Mesenchymal stem cell (in vitro differentiated cells and primary cell): Measurements from ENCODE around the gene MAP3K8.

Experiments
- DNase-seq: peaks from one replicate; pipeline ENCODE4 v3.0.0-alpha.2; 2013
- H2AFZ ChIP-seq: one replicate; pipeline ENCODE4 v1.6.1; 2013; ENCODE audit warnings: low read depth, mild to moderate bottlenecking, control low read depth, inconsistent platforms, low read length, moderate library complexity
- H2AK5ac ChIP-seq: 2 replicates; pipeline ENCODE4 v1.6.1; 2013; ENCODE audit warnings: low read length, moderate library complexity, mild to moderate bottlenecking, inconsistent platforms; ENCODE audit not compliant: severe bottlenecking
- H2BK120ac ChIP-seq: one replicate; pipeline ENCODE4 v1.6.1; 2013; ENCODE audit warnings: low read depth, mild to moderate bottlenecking, inconsistent platforms, low read length, moderate library complexity
- H2BK12ac ChIP-seq, 2 experiments: one replicate each; pipeline ENCODE4 v1.6.1; 2013; ENCODE audit warnings: inconsistent platforms in 2 of 2, low read length in 2 of 2, mild to moderate bottlenecking in 2 of 2, moderate library complexity in 2 of 2, control low read depth in 1 of 2
- H2BK15ac ChIP-seq: one replicate; pipeline ENCODE4 v1.6.1; 2013; ENCODE audit warnings: mild to moderate bottlenecking, low read depth, inconsistent platforms; ENCODE audit not compliant: poor library complexity, severe bottlenecking
- H2BK5ac ChIP-seq: 2 replicates; pipeline ENCODE4 v1.6.1; 2013; ENCODE audit warnings: low read depth, mild to moderate bottlenecking, low read length, control low read depth, inconsistent platforms; ENCODE audit not compliant: poor library complexity, severe bottlenecking
- H3K14ac ChIP-seq, 2 experiments: one replicate each; pipeline ENCODE4 v1.6.1; 2013; ENCODE audit warnings: inconsistent platforms in 2 of 2, low read length in 2 of 2, control low read depth in 1 of 2, mild to moderate bottlenecking in 1 of 2, moderate library complexity in 1 of 2
- H3K18ac ChIP-seq, 2 experiments: one replicate each; pipeline ENCODE4 v1.6.1; 2013; ENCODE audit warnings: inconsistent platforms in 2 of 2, low read length in 2 of 2, control low read depth in 1 of 2, low read depth in 1 of 2, mild to moderate bottlenecking in 1 of 2
- H3K23ac ChIP-seq, 2 experiments: one replicate each; pipeline ENCODE4 v1.6.1; 2013; ENCODE audit warnings: inconsistent platforms in 2 of 2, low read length in 2 of 2, mild to moderate bottlenecking in 2 of 2, moderate library complexity in 2 of 2, control low read depth in 1 of 2
- H3K27ac ChIP-seq: 2 replicates; pipeline ENCODE4 v1.5.1; 2013; ENCODE audit warnings: mild to moderate bottlenecking, moderate library complexity, low read length, control low read depth, inconsistent platforms; ENCODE audit not compliant: poor library complexity, severe bottlenecking
- H3K27me3 ChIP-seq, 2 experiments: 2 replicates each; pipeline versions ENCODE4 v1.6.1 to v1.7.0; 2013; ENCODE audit warnings: low read length in 2 of 2, mild to moderate bottlenecking in 2 of 2, moderate library complexity in 2 of 2, control low read depth in 1 of 2, inconsistent platforms in 1 of 2; ENCODE audit not compliant: control insufficient read depth in 1 of 2, insufficient read depth in 1 of 2
- H3K36me3 ChIP-seq, 2 experiments: 2 replicates each; pipeline versions ENCODE4 v1.6.1 to v1.7.0; 2013; ENCODE audit warnings: low read length in 2 of 2, control low read depth in 1 of 2, inconsistent platforms in 1 of 2, low read depth in 1 of 2, mild to moderate bottlenecking in 1 of 2; ENCODE audit not compliant: insufficient read depth in 2 of 2, control insufficient read depth in 1 of 2
- H3K4ac ChIP-seq, 2 experiments: one replicate each; pipeline ENCODE4 v1.6.1; 2013; ENCODE audit warnings: inconsistent platforms in 2 of 2, low read length in 2 of 2, mild to moderate bottlenecking in 2 of 2, moderate library complexity in 2 of 2, control low read depth in 1 of 2, low read depth in 1 of 2
- H3K4me1 ChIP-seq: 2 replicates; pipeline ENCODE4 v1.6.1; 2013; ENCODE audit warnings: low read depth, low read length, control low read depth; ENCODE audit not compliant: control insufficient read depth, insufficient read depth
- H3K4me2 ChIP-seq: 2 replicates; pipeline ENCODE4 v1.6.1; 2013; ENCODE audit warnings: low read length, mild to moderate bottlenecking, inconsistent platforms; ENCODE audit not compliant: poor library complexity, severe bottlenecking
- H3K4me3 ChIP-seq, 2 experiments: 2 replicates each; pipeline versions ENCODE4 v1.5.1 to v1.7.0; 2013; ENCODE audit warnings: low read length in 2 of 2, mild to moderate bottlenecking in 2 of 2, control low read depth in 1 of 2, low read depth in 1 of 2; ENCODE audit not compliant: insufficient read depth in 1 of 2
- H3K79me1 ChIP-seq: replicated peaks from 2 replicates; pipeline ENCODE4 v1.6.1; 2013; ENCODE audit warnings: mild to moderate bottlenecking, control low read depth, low read length, inconsistent platforms; ENCODE audit not compliant: poor library complexity, severe bottlenecking
- H3K9ac ChIP-seq: 2 replicates; pipeline ENCODE4 v1.7.0; 2013; ENCODE audit warnings: mild to moderate bottlenecking, low read length, moderate library complexity
- H3K9me3 ChIP-seq: 2 replicates; pipeline ENCODE4 v1.7.0; 2013; ENCODE audit warnings: mild to moderate bottlenecking, low read length; ENCODE audit not compliant: control insufficient read depth
- H4K8ac ChIP-seq: one replicate; pipeline ENCODE4 v1.6.1; 2013; ENCODE audit warnings: inconsistent platforms, mild to moderate bottlenecking, low read length, moderate library complexity
- H4K91ac ChIP-seq: one replicate; pipeline ENCODE4 v1.6.1; 2013; ENCODE audit warnings: mild to moderate bottlenecking, low read length, inconsistent platforms
- WGBS: methylation state at CpG from one replicate; pipeline ENCODE4 v1.1.7; 2013; ENCODE audit warnings: mixed read lengths; 5-methylcytosine and 5-hydroxymethylcytosine counted together

Gene MAP3K8

DNA sequence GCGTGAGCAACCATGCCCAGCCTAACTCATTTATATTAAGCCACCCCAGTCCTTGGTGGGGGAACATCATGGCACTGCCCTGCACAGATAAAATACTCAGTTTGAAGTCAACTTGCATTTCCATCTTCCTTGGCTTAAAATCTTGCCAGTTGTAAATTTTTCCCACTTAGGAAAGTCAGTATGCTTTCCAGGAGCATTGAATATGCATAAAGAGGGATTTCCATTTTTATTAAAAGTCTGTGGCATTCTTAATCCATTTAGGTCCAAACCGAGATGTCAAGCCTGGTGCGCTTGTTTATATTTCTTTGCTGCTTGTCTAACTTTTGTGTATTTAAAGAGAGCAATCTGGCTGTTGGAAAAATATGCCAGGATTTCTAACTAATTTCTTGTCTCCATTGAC, 26.1 kb downstream of the MAP3K8 start:
- no peaks in the 10 kb centered on the region for H3K27me3 ChIP-seq
- no peak overlapping the region for H2BK12ac ChIP-seq
- 90% methylated on average over 3 of the region's 3 CpGs for WGBS
- H3K9ac ChIP-seq = no peak overlapping the region
- peaks cover 16 to 68% of the 10 kb centered on the region in 2 experiments for H3K36me3 ChIP-seq
- H3K79me1 ChIP-seq = no peaks in the 10 kb centered on the region
- no peak overlapping the region for H3K4me3 ChIP-seq
- no peak overlapping the region for H2BK15ac ChIP-seq
- no peak overlapping the region for H3K4ac ChIP-seq
- H2AK5ac ChIP-seq = no peak overlapping the region
- no peak overlapping the region for H3K4me2 ChIP-seq
- no peak overlapping the region for H3K23ac ChIP-seq
- no peak overlapping the region for H2BK5ac ChIP-seq
- no peak overlapping the region for H3K14ac ChIP-seq
- H4K8ac ChIP-seq = no peak overlapping the region
- DNase-seq = no peak
- H3K9me3 ChIP-seq = no peaks in the 10 kb centered on the region
- H2BK120ac ChIP-seq = no peak overlapping the region
- H3K4me1 ChIP-seq = peaks cover 4% of the 10 kb centered on the region
- no peak overlapping the region for H3K27ac ChIP-seq
- no peak overlapping the region for H3K18ac ChIP-seq
- H4K91ac ChIP-seq = no peak overlapping the region
- H2AFZ ChIP-seq = no peak overlapping the region

DNA sequence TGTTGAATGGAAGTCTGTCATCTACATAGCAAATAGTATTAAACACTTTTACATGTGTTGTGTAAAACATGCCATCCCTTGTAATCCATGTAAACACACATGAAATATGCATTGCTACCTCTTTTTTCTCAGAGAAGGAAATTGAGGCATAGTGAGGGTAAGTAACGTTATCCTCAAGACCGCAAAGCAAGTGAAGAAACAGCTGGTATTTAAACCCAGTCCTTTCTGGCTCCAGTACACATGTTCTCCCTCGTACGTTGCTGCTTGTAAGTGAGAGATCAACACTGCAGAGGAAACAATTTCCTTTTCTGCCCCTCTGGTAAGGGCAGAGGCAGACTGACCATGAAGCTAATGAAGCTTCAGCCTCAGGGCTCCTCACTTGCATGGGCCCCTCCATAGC, 28.5 kb downstream of the MAP3K8 start:
- no peak overlapping the region for H3K4ac ChIP-seq
- 99% methylated on average over 4 of the region's 4 CpGs for WGBS
- H3K4me2 ChIP-seq = no peak overlapping the region
- no peak overlapping the region for H3K27ac ChIP-seq
- H3K18ac ChIP-seq = no peak overlapping the region
- DNase-seq = no peak
- no peak overlapping the region for H2BK12ac ChIP-seq
- no peak overlapping the region for H2AK5ac ChIP-seq
- no peak overlapping the region for H2BK15ac ChIP-seq
- H3K27me3 ChIP-seq = no peaks in the 10 kb centered on the region
- no peak overlapping the region for H3K14ac ChIP-seq
- H2BK120ac ChIP-seq = no peak overlapping the region
- H2BK5ac ChIP-seq = no peak overlapping the region
- H3K9ac ChIP-seq = no peak overlapping the region
- no peaks in the 10 kb centered on the region for H3K79me1 ChIP-seq
- H3K23ac ChIP-seq = no peak overlapping the region
- peaks cover 2% of the 10 kb centered on the region for H3K4me1 ChIP-seq
- H4K91ac ChIP-seq = no peak overlapping the region
- no peak overlapping the region for H3K4me3 ChIP-seq
- peak overlapping the region; percentile 50 for H4K8ac ChIP-seq
- no peaks in the 10 kb centered on the region for H3K9me3 ChIP-seq
- H2AFZ ChIP-seq = no peak overlapping the region
- peaks cover 13 to 51% of the 10 kb centered on the region in 2 experiments for H3K36me3 ChIP-seq

DNA sequence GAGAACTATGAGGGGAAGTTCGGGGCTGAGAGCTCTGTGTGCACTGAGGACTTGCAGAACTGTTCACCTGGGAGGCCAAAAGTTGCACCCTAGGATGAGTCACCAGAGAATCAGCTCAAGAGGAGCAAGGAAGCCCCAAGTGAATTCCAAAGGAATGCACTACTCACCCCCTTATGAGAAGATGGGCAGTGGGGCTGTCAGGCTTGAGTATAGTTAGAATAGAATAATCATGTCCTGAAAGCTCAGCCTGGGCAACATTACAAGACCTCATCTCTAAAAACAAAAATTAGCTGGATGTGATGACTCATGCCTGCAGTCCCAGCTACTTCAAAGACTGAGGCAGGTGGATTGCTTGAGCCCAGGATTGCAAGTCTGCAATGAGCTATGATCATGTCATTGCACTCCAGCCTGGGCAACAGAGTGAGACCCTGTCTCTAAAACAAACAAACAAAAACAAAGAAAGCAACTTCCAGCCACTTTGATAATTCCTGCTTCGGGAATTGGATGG, 30.0 kb downstream of the MAP3K8 start:
- Histone ChIP-seq H4K91ac (no peak overlapping the region), H3K27me3 (no peaks in the 10 kb centered on the region), H2BK120ac (no peak overlapping the region), H3K79me1 (no peaks in the 10 kb centered on the region), H3K4me3 (no peak overlapping the region), H3K9me3 (no peaks in the 10 kb centered on the region), H3K27ac (no peak overlapping the region), H3K4me1 (peaks cover 2% of the 10 kb centered on the region), H2BK12ac (no peak overlapping the region), H3K18ac (no peak overlapping the region), H3K4me2 (no peak overlapping the region), H2AK5ac (no peak overlapping the region), H3K14ac (no peak overlapping the region), H2BK5ac (no peak overlapping the region), H3K4ac (no peak overlapping the region), H2AFZ (no peak overlapping the region), H3K9ac (no peak overlapping the region), H3K36me3 (peaks cover 10 to 36% of the 10 kb centered on the region in 2 experiments), H4K8ac (no peak overlapping the region), H2BK15ac (no peak overlapping the region), H3K23ac (no peak overlapping the region)
- no peak for DNase-seq
- WGBS = 62% methylated on average over 2 of the region's 2 CpGs

DNA sequence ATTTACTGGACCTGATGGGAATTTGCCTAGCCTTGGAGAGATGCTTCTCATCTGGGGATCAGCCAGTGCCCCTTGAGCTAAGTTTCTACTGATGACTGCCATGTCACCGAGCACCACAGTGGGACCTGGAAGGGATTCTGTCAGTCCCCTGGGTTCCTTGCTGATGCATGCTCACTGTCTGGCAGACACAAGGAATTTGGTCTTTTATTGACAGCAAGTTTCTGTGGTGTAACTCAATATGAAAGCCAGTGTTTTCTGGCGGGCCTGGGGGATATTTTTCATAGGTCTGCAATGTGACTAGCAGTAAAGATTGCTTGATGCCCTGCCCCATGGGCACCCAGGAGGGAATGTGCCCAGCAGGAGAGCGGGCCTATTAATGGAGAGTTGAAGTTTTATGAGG, 30.7 kb downstream of the MAP3K8 start:
- H4K8ac ChIP-seq = no peak overlapping the region
- no peak overlapping the region for H3K4ac ChIP-seq
- no peak overlapping the region for H2BK15ac ChIP-seq
- peaks cover 7 to 30% of the 10 kb centered on the region in 2 experiments for H3K36me3 ChIP-seq
- DNase-seq = no peak
- no peak overlapping the region for H4K91ac ChIP-seq
- H3K27me3 ChIP-seq = no peaks in the 10 kb centered on the region
- no peaks in the 10 kb centered on the region for H3K79me1 ChIP-seq
- H2AFZ ChIP-seq = no peak overlapping the region
- no peak overlapping the region for H3K18ac ChIP-seq
- H3K9ac ChIP-seq = no peak overlapping the region
- no peak overlapping the region for H3K27ac ChIP-seq
- H2BK120ac ChIP-seq = no peak overlapping the region
- no peak overlapping the region for H3K4me2 ChIP-seq
- no peak overlapping the region for H3K14ac ChIP-seq
- 94% methylated on average over 3 of the region's 3 CpGs for WGBS
- H3K4me3 ChIP-seq = no peak overlapping the region
- H2BK5ac ChIP-seq = no peak overlapping the region
- no peak overlapping the region for H3K23ac ChIP-seq
- H2AK5ac ChIP-seq = no peak overlapping the region
- H3K9me3 ChIP-seq = no peaks in the 10 kb centered on the region
- H2BK12ac ChIP-seq = no peak overlapping the region
- peaks cover 2% of the 10 kb centered on the region for H3K4me1 ChIP-seq
